Parathyroid adenoma (tissue), 2 donors: ENCODE measurements around the gene MPZ.

Experiments used
- H2AFZ ChIP-seq: fragments of 300-600 bp; sonication (generic); one replicate; pipeline ENCODE4 v1.7.0; 2017; ENCODE audit warnings: antibody characterized with exemption, mild to moderate bottlenecking
- H3K27ac ChIP-seq: fragments of 300-600 bp; sonication (generic); one replicate; pipeline ENCODE4 v1.7.0; 2017
- H3K27me3 ChIP-seq: fragments of 300-600 bp; sonication (generic); one replicate; pipeline ENCODE4 v1.7.0; 2017; ENCODE audit warnings: low read length; ENCODE audit not compliant: control insufficient read depth, insufficient read depth
- H3K36me3 ChIP-seq: fragments of 300-600 bp; sonication (generic); one replicate; pipeline ENCODE4 v1.7.0; 2017; ENCODE audit warnings: low read length; ENCODE audit not compliant: control insufficient read depth, insufficient read depth
- H3K4me1 ChIP-seq: fragments of 300-600 bp; sonication (generic); one replicate; pipeline ENCODE4 v1.7.0; 2017; ENCODE audit warnings: control low read depth
- H3K4me2 ChIP-seq: fragments of 300-600 bp; sonication (generic); one replicate; pipeline ENCODE4 v1.7.0; 2017; ENCODE audit warnings: low read length
- H3K4me3 ChIP-seq: fragments of 300-600 bp; sonication (generic); one replicate; pipeline ENCODE4 v1.7.0; 2017; ENCODE audit warnings: low read depth, low read length
- H3K79me2 ChIP-seq: fragments of 300-600 bp; sonication (generic); one replicate; pipeline ENCODE4 v1.7.0; 2017; ENCODE audit warnings: control low read depth
- H3K9ac ChIP-seq: fragments of 300-600 bp; sonication (generic); one replicate; pipeline ENCODE4 v1.7.0; 2017; ENCODE audit warnings: mild to moderate bottlenecking
- H3K9me3 ChIP-seq: fragments of 300-600 bp; sonication (generic); one replicate; pipeline ENCODE4 v1.7.0; 2017; ENCODE audit warnings: low read length; ENCODE audit not compliant: control insufficient read depth
- CTCF ChIP-seq: fragments of 300-600 bp; sonication (generic); IDR thresholded peaks from one replicate; pipeline ENCODE4 v1.7.0; 2017; ENCODE audit warnings: antibody characterized with exemption, mild to moderate bottlenecking
- donor health status: primary hyperparathyroidism.

Gene MPZ

GRCh38 chr1:161304927-161305866 is 4.6 kb downstream of the MPZ start:
- Histone ChIP-seq H3K4me3 (peak overlapping the region; percentile 90), H3K79me2 (no peaks in the 10 kb centered on the region), H3K4me1 (peaks cover 4% of the 10 kb centered on the region), H3K4me2 (peak overlapping the region; percentile 83), H3K27ac (peak overlapping the region; percentile 47), H3K27me3 (no peaks in the 10 kb centered on the region), H2AFZ (peak overlapping the region; percentile 85), H3K9ac (no peak overlapping the region), H3K36me3 (no peaks in the 10 kb centered on the region), H3K9me3 (no peaks in the 10 kb centered on the region)
- no peak for TF ChIP-seq CTCF

GRCh38 chr1:161300478-161300877 is 9.3 kb downstream of the MPZ start:
- Histone ChIP-seq H3K4me1 (no peaks in the 10 kb centered on the region), H3K27me3 (no peaks in the 10 kb centered on the region), H3K4me2 (no peak overlapping the region), H3K27ac (no peak overlapping the region), H3K79me2 (no peaks in the 10 kb centered on the region), H2AFZ (no peak overlapping the region), H3K9me3 (no peaks in the 10 kb centered on the region), H3K36me3 (no peaks in the 10 kb centered on the region), H3K9ac (no peak overlapping the region), H3K4me3 (no peak overlapping the region)
- no peak for TF ChIP-seq CTCF

GRCh38 chr1:161299347-161299746 is 10.4 kb downstream of the MPZ start:
- Histone ChIP-seq H3K4me1 (no peaks in the 10 kb centered on the region), H3K36me3 (no peaks in the 10 kb centered on the region), H3K4me2 (no peak overlapping the region), H3K27me3 (no peaks in the 10 kb centered on the region), H3K27ac (no peak overlapping the region), H3K79me2 (no peaks in the 10 kb centered on the region), H3K9ac (no peak overlapping the region), H2AFZ (no peak overlapping the region), H3K9me3 (no peaks in the 10 kb centered on the region), H3K4me3 (no peak overlapping the region)
- TF ChIP-seq CTCF, result no peak

- Histone ChIP-seq H3K27ac (no peak overlapping the region), H3K79me2 (no peaks in the 10 kb centered on the region), H3K27me3 (no peaks in the 10 kb centered on the region), H3K4me1 (no peaks in the 10 kb centered on the region), H3K9ac (no peak overlapping the region), H3K36me3 (no peaks in the 10 kb centered on the region), H3K4me3 (no peak overlapping the region), H2AFZ (no peak overlapping the region), H3K4me2 (no peak overlapping the region), H3K9me3 (no peaks in the 10 kb centered on the region)
- no peak for TF ChIP-seq CTCF
These were observed 11.7 kb downstream of the MPZ start for GRCh38 chr1:161298116-161298515.

- Histone ChIP-seq H3K4me2 (no peak overlapping the region), H3K4me1 (no peaks in the 10 kb centered on the region), H3K36me3 (no peaks in the 10 kb centered on the region), H3K9ac (no peak overlapping the region), H3K27ac (no peak overlapping the region), H3K9me3 (no peaks in the 10 kb centered on the region), H3K79me2 (no peaks in the 10 kb centered on the region), H2AFZ (no peak overlapping the region), H3K4me3 (no peak overlapping the region), H3K27me3 (no peaks in the 10 kb centered on the region)
- no peak for TF ChIP-seq CTCF
These were observed 12.4 kb downstream of the MPZ start for GRCh38 chr1:161297415-161297814.
